ENCODE data around the gene WDTC1.
"Not testable (repeated sequence)": the region's sequence is repeated elsewhere in the genome, so short reads cannot be mapped to it uniquely, and the experiment has no call there.

WDTC1 gene, protein sequence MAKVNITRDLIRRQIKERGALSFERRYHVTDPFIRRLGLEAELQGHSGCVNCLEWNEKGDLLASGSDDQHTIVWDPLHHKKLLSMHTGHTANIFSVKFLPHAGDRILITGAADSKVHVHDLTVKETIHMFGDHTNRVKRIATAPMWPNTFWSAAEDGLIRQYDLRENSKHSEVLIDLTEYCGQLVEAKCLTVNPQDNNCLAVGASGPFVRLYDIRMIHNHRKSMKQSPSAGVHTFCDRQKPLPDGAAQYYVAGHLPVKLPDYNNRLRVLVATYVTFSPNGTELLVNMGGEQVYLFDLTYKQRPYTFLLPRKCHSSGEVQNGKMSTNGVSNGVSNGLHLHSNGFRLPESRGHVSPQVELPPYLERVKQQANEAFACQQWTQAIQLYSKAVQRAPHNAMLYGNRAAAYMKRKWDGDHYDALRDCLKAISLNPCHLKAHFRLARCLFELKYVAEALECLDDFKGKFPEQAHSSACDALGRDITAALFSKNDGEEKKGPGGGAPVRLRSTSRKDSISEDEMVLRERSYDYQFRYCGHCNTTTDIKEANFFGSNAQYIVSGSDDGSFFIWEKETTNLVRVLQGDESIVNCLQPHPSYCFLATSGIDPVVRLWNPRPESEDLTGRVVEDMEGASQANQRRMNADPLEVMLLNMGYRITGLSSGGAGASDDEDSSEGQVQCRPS

DNA sequence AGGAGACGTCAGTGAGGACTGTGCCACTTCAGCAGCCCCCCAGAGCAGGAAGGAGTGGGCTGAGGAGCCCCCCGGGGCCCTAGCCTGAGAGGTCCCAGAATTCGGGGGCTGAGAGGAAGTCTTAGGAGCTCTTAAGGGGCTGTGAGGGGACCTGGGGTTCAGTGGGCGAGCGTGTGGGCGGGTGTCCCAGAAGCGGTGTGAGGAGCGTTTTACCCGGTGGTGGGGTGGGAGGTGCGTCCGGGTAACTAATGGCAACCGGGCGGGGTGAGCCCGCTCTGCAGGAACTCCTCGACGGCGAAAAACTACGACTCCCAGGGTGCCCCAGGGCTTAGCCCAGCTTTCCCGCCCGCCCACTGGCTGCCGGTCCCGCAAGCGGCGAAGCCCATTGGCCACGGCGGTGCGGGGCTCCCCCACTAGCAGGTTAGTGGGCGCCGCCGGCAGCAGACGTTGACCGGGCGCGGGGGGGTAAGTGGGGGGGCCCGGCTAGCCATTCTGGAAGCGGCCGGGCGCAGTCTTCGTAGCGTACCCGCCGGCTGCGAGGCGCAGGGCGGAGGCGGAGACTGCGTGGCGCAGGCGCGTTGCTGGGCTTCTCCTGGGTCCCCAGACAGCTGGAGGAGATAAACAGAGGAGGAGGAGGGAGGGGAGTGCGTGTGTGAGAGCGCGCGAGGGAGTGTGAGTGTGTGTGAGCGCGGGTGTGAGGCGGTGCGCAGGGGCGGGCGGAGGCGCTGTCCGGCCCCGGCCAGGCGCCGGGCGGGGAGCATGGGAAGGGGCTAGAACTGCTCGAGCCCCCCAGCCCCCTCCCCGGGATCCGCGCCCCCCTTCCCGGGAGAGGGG lies at the start of gene WDTC1:
Gene WDTC1, plus strand, starts transcription at position 584 of the 834 bp plus-strand sequence. CDS start 26,423 bp downstream, outside the sequence.
- peak; percentile 99 for DNase-seq (ENCODE audit: low spot score)

DNA sequence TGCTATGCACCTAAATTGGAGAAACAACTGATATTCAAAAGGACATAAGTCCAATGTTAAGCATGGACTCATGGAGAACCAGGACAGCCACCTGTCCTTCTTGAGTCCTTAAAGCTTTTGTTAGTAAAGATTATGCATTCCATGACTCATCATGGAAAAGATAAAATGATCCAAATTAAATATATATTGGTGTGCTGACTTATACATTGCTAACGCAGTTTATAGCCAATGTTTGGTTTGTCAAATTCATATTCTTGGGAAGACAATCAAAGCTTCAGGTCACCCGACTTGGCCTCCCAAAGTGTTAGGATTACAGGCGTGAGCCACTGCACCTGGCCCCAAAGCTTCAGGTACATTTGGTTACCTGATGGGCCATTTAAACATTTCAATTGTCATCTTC lies 49.8 kb upstream of the WDTC1 start:
- DNase-seq (ENCODE audit: low spot score) = not testable (repeated sequence)

DNA sequence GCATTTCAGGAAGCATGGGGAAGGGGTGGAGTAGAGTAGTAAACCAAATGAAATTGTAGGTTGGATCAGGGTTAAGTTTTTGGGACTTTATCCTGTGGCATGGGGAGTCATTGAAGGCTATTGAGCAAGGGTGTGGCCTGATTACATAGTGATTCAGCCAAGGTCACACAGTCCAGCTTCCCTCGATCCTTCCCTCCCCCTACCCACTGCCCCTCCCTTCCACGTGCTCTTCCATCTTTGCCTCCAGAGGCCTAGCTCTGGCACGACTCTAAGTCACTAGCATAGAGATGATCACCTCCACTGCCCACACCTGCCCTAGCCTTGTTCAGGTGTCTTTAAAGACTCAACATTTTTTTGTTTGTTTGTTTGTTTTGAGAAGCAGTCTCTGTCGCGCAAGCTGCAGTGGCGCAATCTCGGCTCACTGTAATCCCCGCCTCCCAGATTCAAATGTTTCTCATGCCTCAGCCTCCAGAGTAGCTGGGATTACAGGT lies 42.3 kb upstream of the WDTC1 start:
- no peak for DNase-seq (ENCODE audit: low spot score)

DNA sequence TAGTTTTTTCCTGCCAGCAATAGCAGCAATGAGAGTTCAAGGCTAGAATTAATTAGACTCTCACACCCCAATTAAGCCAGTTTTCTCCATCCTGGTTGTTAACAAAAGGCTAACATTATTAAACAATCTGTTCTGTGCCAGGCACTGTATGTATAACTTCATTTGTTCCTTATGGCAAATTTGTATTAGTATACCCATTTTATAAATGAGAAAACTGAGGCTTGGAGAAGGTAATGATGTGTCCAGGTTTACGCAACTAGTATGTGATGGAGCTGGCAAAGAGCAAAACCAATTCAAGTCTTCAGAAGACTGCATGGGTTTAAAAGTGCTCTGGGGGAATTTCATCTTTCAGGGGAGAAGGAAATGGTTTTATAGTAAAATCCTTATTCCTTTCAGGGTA lies 41.2 kb upstream of the WDTC1 start:
- DNase-seq (ENCODE audit: low spot score) = no peak

DNA sequence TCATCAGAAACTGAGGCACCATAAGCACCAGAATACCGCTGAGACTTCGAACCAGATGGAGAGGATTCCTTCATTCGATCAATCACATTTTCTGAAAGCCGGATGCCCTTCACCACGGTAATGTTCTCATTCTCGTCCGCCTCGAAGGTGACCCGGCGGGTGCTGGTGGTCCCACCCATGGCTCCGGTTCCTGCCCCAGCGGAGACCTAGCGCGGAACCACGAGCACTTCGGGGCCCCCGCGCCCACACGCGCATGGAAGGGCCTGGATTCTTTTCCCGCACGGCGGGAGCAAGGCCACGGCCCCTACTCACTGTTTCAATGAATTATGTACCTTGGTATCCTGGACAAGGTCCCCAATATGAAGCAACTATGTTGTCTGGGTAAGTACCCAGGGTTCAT lies 33.1 kb upstream of the WDTC1 start:
- DNase-seq (ENCODE audit: low spot score) = no peak

DNA sequence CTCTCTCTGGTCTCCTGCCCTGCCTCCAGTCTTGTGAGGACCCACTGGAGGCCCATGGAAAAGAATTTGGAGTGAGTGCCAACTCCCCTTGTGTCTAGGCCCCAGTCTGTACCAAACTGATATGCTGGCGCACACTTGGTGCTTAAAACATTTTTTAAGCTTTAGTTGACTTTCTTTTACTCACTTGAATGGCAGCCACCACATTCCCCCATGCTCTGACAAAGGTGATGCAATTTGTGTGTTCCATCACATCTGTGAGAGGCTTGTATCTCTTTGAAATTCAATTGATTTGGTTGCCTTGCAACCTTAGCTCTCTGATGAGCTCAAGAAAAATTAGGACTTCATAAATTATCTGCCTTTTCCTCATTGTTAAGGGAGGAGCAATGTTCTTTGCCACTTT lies 30.5 kb upstream of the WDTC1 start:
- DNase-seq (ENCODE audit: low spot score) = no peak

DNA sequence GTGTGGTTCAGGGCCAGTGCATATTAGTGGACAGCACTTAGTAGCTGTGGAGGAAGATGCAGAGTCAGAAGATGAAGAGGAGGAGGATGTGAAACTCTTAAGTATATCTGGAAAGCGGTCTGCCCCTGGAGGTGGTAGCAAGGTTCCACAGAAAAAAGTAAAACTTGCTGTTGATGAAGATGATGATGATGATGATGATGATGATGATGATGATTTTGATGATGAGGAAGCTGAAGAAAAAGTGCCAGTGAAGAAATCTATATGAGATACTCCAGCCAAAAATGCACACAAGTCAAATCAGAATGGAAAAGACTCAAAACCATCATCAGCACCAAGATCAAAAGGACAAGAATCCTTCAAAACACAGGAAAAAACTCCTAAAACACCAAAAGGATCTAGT lies 27.2 kb upstream of the WDTC1 start:
- DNase-seq (ENCODE audit: low spot score) = not testable (repeated sequence)

DNA sequence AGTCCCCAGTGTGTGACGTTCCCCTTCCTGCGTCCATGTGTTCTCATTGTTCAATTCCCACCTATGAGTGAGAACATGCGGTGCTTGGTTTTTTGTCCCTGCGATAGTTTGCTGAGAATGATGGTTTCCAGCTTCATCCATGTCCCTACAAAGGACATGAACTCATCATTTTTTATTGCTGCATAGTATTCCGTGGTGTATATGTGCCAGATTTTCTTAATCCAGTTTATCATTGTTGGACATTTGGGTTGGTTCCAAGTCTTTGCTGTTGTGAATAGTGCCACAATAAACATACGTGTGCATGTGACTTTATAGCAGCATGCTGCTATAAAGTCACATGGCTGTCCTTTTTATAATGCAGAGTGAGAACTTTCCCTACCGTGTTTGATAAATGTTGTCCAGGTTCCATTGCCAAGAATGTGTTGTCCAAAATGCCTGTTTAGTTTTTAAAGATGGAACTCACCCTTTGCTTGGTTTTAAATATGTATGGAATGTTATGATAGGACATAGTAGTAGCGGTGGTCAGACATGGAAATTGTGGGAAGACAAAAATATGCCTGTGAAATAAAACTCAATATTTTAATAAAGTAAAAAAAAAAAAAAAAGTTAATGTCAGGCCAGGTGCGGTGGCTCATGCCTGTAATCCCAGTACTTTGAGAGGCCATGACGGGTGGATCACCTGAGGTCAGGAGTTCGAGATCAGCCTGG lies 26.1 kb upstream of the WDTC1 start:
- DNase-seq (ENCODE audit: low spot score) = not testable (repeated sequence)

DNA sequence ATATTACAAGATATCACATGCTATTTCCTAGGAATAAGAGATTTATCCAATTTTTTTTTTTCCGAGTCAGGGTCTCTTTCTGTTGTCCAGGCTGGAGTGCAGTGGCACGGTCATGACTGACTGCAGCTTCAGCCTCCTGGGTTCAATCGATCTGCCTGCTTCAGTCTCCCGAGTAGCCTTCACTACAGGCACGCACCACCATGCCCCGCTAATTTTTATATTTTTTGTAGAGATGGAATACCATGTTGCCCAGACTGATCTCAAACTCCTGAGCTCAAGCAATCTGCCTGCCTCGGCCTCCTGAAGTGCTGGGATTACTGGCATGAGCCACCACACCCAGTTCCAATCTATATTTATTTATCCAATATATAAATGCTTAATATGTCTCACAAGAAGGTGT lies 18.0 kb upstream of the WDTC1 start:
- DNase-seq (ENCODE audit: low spot score) = no peak

DNA sequence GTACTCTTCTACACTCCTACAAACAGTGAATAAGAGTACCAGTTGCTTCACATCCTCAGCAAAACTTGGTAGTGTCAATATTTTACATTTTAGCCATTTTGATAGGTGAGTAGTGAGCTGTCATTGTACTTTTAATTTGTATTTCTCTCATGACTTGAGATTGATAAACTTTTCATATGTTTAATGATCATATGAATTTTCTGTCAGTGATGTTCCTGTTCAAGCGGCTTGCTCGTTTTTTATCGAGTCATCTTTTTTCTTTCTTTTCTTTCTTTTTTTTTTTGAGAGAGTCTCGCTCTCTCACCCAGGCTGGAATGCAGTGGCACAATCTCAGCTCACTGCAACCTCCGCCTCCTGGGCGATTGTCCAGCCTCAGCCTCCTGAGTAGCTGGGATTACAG lies 17.0 kb upstream of the WDTC1 start:
- no peak for DNase-seq (ENCODE audit: low spot score)

DNA sequence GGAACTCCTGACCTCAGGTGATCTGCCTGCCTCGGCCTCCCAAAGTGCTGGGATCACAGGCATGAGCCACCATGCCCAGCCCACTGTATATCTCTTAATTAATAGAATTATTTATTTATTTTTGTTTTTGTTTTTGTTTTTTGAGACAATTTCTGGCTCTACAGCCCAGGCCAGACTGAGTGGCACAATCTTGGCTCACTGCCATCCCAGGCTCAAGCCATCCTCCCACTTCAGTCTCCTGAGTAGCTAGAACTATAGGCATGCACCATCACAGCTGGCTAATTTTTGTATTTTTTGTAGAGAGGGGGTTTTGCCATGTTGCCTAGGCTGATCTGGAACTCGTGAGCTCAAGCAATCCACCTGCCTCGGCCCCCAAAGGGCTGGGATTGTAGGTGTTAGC lies 15.7 kb upstream of the WDTC1 start:
- no peak for DNase-seq (ENCODE audit: low spot score)

DNA sequence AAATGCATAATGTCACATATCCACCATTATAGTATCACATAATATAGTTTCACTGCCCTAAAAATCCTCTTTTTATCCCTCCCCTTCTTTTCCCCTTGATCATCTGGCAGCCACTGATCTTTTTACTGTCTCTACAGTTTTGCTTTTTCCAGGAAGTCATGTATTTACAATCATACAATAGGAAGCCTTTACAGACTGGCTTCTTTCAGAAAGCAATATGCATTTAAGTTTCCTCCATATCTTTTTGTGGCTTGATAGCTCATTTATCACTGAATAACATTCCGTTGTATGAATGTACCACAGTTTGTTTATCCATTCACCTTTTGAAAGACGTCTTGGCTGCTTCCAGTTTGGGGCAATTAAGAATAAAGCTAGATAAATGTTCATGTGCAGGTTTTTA lies 14.3 kb upstream of the WDTC1 start:
- DNase-seq (ENCODE audit: low spot score) = no peak

DNA sequence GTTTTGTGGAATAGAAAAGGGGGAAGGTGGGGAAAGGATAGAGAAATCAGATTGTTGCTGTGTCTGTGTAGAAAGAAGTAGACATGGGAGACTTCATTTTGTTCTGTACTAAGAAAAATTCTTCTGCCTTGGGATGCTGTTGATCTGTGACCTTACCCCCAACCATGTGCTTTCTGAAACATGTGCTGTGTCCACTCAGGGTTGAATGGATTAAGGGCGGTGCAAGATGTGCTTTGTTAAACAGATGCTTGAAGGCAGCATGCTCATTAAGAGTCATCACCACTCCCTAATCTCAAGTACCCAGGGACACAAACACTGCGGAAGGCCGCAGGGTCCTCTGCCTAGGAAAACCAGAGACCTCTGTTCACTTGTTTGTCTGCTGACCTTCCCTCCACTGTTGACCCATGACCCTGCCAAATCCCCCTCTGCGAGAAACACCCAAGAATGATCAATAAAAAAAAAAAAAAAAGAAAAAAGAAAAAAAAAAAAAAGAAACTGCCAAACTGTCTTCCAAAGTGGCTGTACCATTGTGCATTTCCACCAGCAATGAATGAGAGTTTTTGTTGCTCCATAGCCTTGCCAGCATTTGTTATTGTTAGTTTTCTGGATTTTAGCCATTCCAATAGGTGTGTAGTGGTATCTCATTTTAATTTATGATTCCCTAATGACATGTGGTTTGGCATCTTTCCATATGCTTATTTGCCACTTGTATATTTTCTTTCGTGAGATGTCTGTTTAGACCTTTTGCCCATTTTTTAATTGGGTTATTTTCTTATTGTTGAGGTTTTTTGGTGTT lies 13.5 kb upstream of the WDTC1 start:
- DNase-seq (ENCODE audit: low spot score) = not testable (repeated sequence)

DNA sequence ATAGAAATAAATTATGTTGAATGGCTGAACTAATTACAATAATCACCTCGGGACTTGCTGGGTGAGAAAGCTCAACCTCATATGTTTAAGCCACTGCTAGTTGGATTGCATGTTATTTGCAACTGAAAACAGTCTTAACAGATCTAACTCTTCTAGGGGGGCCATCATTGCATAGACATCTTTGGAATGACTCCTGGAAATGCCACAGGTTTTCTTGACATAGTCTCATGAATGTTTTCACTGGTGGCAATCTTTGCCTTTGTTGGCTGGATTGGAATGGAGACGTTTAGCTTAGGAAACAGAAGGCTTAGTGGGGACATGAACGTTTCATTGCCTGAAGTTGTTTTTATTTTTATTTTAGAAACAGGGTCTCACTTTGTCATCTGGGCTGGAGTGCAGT lies 8.8 kb upstream of the WDTC1 start:
- DNase-seq (ENCODE audit: low spot score) = no peak

DNA sequence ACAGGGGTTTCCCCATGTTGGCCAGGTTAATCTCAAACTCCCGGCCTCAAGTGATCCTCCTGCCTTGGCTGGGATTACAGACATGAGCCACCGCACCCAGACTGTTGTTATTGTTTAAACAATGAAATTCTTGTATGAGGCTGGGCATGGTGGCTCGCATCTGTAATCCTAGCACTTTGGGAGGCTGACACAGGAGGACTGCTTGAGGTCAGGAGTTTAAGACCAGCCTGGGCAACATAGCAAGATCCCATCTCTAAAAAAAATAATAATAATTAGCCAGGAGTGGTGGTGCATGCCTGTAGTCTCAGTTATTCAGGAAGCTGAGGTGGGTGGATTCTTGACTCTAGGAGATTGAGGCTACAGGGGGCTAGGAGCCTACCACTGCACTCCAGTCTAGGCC lies 6.7 kb upstream of the WDTC1 start:
- no peak for DNase-seq (ENCODE audit: low spot score)

DNA sequence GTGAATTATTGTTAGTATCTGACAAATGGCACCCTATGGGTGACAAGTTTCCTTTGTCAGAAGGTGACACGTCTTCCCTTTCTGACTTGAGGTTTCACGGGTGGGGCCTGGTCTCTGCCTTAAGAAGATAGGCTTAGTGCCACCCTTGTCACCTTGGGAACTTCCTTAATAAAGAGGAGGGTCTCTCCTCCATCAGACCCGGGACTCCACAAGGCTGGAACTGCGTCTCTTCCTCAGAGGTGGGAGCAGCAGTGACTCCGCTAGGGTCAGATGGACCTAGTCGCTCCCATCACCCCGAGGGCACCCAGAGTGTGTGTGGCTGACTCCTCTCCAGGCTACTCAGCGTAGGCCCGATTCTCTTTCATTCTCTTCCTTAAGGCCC lies 774 bp upstream of the WDTC1 start:
- no peak for DNase-seq (ENCODE audit: low spot score)

DNA sequence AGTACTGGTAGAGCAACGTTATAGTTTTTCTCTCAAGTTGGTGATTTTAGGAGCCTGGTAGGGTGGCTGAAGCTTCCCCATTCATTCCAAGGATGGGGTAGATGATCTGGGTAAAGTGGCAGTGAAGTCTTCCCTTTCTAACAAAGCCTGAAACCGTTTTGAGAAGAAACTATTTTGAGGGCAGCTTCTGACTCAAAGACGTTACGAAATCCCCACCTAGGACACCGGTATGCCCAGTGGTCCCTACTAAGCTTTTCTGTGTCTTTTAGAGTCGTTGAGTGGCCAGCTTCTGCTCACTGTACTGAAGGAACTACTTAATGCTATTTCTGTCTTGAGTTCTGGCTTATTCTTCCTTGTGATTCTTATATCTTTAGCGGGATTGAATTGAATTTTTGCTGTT lies 1.4 kb downstream of the WDTC1 start:
- no peak for DNase-seq (ENCODE audit: low spot score)

DNA sequence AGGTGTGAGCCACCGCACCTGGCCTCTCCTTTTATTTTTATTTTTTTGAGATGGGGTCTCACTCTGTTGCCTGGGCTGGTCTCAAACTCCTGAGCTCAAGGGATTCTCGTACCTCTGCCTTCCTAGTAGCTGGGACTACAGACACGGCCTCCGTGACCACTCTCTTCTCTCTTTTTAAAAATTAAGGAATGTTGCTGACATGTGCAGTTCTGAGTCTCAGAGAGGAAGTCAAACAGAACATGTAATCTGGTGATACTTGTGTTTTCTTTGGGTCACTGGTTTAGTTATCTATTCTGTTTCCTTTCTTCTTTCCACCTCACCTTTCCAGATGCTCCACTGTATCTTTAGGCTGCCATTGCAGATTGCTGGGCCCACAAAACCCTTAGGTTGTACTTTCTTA lies 2.7 kb downstream of the WDTC1 start:
- no peak for DNase-seq (ENCODE audit: low spot score)

DNA sequence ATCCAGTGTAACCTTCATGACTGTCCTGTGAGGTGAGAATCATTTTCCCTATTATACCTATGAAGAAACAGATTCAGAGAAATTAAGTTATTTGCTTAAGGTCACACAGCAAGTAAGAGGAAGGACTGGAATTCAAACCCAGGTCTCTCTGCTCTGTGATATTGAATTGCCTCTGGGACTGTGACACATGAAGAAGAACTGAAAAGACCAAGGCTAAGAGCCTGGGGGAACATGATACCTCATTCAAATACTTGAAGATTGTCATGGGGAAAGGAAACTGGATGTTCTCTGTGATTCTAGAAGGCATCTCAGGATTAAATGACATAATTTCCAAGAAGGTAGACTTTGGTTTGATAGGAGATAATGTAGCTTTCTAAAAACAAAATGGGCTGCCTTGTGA lies 3.6 kb downstream of the WDTC1 start:
- no peak for DNase-seq (ENCODE audit: low spot score)

DNA sequence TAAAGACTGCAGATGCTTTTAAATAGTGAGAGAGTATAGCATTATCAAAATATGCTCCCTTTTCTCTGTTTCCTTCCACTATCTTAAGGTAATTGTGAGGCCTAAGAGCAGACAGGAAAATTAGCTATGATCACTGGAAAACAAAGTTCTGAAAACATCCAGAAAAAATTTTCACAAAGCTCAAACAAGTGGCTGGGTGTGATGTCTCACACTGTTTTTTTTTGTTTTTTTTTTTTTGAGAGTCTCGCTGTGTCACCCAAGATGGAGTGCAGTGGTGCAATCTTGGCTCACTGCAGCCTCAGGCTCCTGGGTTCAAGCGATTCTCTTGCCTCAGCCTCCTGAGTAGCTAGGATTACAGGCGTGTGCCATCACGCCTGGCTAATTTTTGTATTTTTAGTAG lies 7.2 kb downstream of the WDTC1 start:
- DNase-seq (ENCODE audit: low spot score) = no peak

DNA sequence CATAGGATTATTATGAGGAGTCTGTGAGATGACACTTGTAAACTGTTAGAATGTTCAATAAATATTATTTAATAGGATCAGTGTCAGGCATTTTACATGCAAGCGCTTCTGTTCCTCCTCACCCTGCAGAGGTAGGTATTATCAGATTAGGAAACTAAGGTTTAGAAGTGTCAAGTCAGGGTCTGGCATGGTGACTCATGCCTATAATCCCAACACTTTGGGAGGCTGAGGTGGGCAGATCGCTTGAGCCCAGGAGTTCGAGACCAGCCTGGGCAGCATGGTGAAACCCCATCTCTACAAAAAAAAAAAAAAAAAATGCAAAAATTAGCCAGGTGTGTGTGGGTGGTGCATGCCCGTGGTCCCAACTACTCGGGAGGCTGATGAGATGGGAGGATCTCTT lies 9.2 kb downstream of the WDTC1 start:
- not testable (repeated sequence) for DNase-seq (ENCODE audit: low spot score)

Measured in Ammon's horn (tissue), 1 donor.